ENCODE data around the gene METTL24. TPM values are rescaled to one million over a fixed set of nuclear protein-coding genes. Genes with fewer than 3 reads are reported as not detected.
A peak's percentile ranks its signal among the peaks of the same experiment; 100 is the strongest.
"Not testable (repeated sequence)": the region's sequence is repeated elsewhere in the genome, so short reads cannot be mapped to it uniquely, and the experiment has no call there.

METTL24 gene
- total RNA-seq, 1 experiment from 2014 or later = 2.6 TPM

- no peak for DNase-seq (ENCODE audit: low spot score)
- in situ Hi-C loops (cut with HindIII; ENCODE audit: low sequenced_read_pairs) = no loop called here
Measured at GRCh38 chr6:110284855-110285254, 73.3 kb downstream of the METTL24 start.

DNA sequence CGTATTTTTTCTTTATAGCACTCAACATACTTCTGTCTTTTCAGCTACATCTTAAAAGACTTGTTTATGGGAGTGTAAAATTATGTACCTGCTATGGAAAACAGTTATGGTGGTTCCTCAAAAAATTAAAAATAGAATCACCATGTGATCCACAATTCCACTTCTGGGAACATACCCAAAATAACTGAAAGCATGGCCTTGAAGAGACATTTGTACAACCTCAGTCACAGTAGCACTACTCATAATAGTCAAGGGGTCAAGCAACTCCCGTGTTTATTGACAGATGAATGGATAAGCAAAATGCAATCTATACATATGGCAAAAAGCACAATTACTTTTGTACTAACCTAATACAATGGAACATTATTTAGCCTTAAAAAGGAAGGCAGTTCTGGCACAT, 74.5 kb downstream of the METTL24 start:
- in situ Hi-C loops (cut with HindIII; ENCODE audit: low sequenced_read_pairs) = no loop called here
- DNase-seq (ENCODE audit: low spot score) = no peak

DNA sequence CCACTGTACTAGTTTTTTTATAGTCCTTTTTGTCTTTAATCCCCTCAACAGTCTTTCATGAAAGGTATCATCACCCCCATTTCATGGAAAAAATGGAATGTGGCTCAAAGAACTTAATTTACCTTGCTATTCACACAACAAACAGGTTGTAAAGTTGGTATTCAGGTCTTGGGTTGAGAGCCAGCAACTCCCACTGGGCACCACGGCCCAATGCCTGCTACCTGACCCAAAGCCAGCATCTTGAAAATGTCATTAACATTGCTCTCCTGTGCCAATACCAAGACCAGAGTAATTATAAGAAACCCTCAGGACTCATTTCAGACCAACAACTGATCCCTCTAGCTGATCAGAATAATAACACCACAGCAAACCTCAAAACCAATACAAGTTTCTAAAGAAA, 75.7 kb downstream of the METTL24 start:
- peak; percentile 13 for DNase-seq (ENCODE audit: low spot score)
- in situ Hi-C loops (cut with HindIII; ENCODE audit: low sequenced_read_pairs) = no loop called here

DNA sequence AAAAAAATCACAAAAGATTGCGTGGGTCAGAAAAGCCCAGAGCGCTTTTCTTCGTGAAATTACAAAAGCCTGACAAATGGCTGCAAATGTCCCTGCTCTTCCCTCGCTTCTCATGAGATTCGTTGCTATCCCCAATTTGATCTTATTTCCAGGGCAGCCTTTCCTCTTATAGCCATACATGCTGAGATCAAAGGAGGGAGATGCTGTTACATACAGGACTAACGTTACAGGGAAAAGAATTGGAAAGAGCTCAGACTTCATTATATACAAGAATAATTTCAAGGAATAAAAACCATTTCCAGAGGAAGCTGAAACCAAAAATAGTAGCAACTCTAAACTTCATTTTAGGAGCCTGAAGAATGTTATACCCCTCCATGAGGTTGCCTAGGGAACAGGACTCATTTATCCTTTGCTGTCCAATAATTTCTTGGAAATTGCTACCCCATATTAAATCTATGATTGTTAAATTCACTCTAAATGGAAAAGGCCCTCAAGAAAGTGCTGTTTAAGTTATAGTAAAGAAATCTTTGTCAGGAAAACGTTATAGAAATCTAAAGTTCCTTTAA, 81.0 kb downstream of the METTL24 start:
- in situ Hi-C loops (cut with HindIII; ENCODE audit: low sequenced_read_pairs) = no loop called here
- no peak for DNase-seq (ENCODE audit: low spot score)

GRCh38 chr6:110272781-110273180, 85.4 kb downstream of the METTL24 start:
- DNase-seq (ENCODE audit: low spot score); in situ Hi-C loops (cut with HindIII; ENCODE audit: low sequenced_read_pairs): not testable (repeated sequence)

DNA sequence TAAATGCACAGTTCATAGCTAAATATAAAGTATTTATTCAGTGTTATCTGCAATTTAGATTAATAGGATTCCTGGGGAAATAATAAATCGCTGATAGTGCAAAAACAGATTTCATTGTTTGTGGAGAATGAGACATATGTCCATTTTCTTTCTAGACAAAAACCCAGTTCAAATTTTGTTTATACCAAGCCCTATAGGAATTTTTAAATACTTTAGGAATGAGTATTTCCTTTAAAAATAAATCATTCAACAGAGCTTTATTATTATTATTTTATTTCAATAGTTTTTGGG, 86.5 kb downstream of the METTL24 start:
- in situ Hi-C loops (cut with HindIII; ENCODE audit: low sequenced_read_pairs) = no loop called here

DNA sequence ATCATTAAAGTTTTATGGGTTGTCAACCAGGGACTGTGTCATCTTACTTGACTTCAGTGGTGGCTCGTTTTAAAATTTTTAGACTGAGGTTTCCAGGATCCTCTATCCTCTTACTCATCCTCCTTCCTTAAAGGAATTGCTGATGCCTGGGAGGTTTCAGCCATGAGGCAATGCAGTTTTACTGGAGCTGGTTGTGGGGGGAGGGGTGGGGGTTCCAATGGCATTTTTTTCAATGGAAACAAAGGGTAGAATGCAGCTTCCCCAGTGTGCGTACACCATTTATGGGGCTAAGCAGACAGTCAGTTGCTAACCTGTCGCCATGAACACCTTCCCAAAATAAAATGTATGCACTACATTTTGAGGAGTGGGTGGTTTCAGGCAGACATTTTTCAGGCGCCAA, 88.0 kb downstream of the METTL24 start:
- DNase-seq (ENCODE audit: low spot score) = no peak
- in situ Hi-C loops (cut with HindIII; ENCODE audit: low sequenced_read_pairs) = no loop called here

More for the DNA sequence above, 86.5 kb downstream of the METTL24 start:
- DNase-seq (ENCODE audit: low spot score) = no peak

GRCh38 chr6:110269623-110270022, 88.5 kb downstream of the METTL24 start:
- DNase-seq (ENCODE audit: low spot score) = no peak
- in situ Hi-C loops (cut with HindIII; ENCODE audit: low sequenced_read_pairs) = no loop called here

DNA sequence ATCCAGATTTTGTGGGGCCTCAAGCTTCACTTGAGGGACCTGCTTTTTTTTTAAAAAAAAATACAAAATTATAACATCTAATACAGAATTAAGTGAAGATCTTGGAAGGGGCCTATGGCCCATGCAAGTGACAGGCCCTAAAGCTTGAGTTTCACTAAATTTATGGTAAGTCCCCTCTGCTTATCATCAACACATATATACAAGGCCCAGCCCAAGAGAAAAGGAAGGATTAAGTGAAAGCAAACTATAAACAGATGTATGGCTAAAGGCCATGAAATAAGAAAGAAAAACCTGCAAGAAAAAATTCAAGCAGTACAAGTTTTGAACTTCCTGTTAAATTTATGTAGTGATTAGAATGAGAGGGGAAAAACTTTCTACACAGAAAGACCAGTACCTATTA, 91.2 kb downstream of the METTL24 start:
- in situ Hi-C loops (cut with HindIII; ENCODE audit: low sequenced_read_pairs) = no loop called here
- DNase-seq (ENCODE audit: low spot score) = no peak

DNA sequence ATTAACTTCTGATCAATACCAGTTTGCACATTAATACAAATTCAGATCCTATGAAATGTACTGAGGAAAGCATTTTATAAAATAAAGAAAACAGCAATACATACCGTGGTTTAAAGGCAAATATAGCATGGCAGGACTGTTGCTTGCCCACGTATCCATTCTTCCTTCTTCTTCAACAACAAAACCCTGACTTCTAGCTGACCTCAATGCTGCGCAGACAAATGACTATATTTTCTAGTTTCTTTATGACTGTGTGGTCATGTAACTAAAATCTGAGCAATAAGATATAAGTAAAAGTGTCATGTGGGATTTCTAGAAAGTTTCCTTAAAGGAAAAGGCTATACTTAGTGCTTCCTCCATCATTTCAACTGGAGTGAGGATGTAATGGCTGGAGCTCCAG, 92.9 kb downstream of the METTL24 start:
- no peak for DNase-seq (ENCODE audit: low spot score)
- in situ Hi-C loops (cut with HindIII; ENCODE audit: low sequenced_read_pairs) = no loop called here

GRCh38 chr6:110256366-110256765, 101.8 kb downstream of the METTL24 start:
- in situ Hi-C loops (cut with HindIII; ENCODE audit: low sequenced_read_pairs) = no loop called here
- DNase-seq (ENCODE audit: low spot score) = no peak

GRCh38 chr6:110255211-110255750, 102.9 kb downstream of the METTL24 start:
- in situ Hi-C loops (cut with HindIII; ENCODE audit: low sequenced_read_pairs) = no loop called here

GRCh38 chr6:110250838-110251237, 107.3 kb downstream of the METTL24 start:
- in situ Hi-C loops (cut with HindIII; ENCODE audit: low sequenced_read_pairs) = no loop called here
- DNase-seq (ENCODE audit: low spot score) = no peak

More at GRCh38 chr6:110255211-110255750, 102.9 kb downstream of the METTL24 start:
- no peak for DNase-seq (ENCODE audit: low spot score)

- in situ Hi-C loops (cut with HindIII; ENCODE audit: low sequenced_read_pairs) = no loop called here
- DNase-seq (ENCODE audit: low spot score) = no peak
Measured at GRCh38 chr6:110250058-110250457, 108.1 kb downstream of the METTL24 start.

DNA sequence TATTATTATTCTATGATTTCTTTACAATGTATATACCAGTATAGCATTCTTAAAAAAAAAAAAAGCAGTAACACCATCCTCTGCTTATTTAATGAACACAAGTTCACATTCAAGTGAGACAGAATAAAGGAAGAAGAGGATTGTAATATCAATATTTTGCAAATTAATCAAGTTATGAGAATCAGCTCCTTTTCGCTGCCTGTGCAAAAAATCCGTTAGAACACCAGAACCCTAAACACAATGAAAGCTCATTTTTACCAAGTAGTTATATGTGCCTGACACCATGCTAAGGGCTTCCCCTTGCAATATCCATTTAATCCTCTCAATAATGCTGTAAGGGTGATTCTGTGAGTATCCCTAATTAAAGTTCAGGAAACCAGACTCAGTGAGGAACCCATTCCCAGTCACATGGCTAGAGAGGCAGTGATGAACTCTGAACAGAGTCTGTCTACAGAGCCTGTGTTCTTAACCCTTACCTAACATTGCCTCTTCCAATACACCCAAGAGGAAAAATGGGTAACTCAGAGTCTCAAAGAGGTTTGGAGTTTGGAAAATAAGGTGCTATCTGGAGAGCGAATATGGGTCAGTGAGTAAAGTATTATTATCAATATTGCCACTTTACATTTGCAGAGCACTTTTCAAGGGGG, 111.1 kb downstream of the METTL24 start:
- no peak for DNase-seq (ENCODE audit: low spot score)
- in situ Hi-C loops (cut with HindIII; ENCODE audit: low sequenced_read_pairs) = no loop called here

DNA sequence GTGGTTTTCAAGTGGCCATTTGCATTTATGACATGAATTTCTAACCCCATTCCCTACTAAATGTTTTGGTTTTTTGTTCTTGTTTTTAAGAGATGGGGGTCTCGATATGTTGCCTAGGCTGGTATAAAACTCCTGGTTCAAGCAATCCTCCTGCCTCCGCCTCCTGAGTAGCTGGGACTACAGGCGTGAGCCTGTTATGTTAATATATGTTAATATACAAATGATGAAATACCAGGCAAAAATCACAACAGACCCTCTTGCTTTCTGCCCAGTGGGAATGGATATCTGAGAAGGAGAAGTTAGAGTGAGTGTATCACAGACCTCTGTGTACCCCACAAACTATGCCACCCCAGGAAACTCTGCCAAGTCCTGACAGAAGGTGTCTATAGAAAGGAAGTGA, 111.8 kb downstream of the METTL24 start:
- no peak for DNase-seq (ENCODE audit: low spot score)
- in situ Hi-C loops (cut with HindIII; ENCODE audit: low sequenced_read_pairs) = no loop called here

GRCh38 chr6:110244621-110245020, 113.5 kb downstream of the METTL24 start:
- DNase-seq (ENCODE audit: low spot score); in situ Hi-C loops (cut with HindIII; ENCODE audit: low sequenced_read_pairs): not testable (repeated sequence)

GRCh38 chr6:110239526-110240274, 118.4 kb downstream of the METTL24 start:
- no peak for DNase-seq (ENCODE audit: low spot score)
- in situ Hi-C loops (cut with HindIII; ENCODE audit: low sequenced_read_pairs) = no loop called here

GRCh38 chr6:110236007-110236406, 122.1 kb downstream of the METTL24 start:
- DNase-seq (ENCODE audit: low spot score); in situ Hi-C loops (cut with HindIII; ENCODE audit: low sequenced_read_pairs): not testable (repeated sequence)

DNA sequence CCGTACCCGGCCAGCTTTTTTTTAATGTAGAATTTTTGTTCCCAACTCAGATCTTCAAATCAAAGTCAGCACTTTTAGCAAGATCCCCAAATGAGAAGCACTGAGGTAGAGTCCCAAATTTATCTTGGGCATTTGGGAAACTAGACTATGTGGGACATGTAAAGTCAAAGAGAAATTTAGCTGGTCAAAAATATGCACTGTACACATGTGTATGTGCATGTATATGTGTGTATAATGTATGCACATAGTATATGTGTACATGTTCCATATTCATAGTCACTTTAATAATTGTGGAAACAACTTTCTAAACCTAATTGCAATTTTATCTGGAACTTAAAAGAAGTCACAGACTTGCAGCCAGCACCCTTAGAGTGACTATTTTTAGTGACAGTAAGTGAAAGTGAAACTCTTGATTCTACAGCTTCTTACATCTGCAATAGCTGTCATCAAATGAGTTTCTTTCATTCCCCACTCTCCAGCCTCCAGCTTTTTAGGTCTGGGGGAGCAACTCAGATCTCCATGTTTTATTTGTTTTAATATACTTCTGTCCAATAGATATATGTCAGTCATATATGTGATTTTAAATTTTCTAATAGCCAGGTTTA, 124.3 kb downstream of the METTL24 start:
- no peak for DNase-seq (ENCODE audit: low spot score)
- in situ Hi-C loops (cut with HindIII; ENCODE audit: low sequenced_read_pairs) = no loop called here

Measured in G401 (cell line).